Activated CD8-positive, alpha-beta T cell treated with anti-CD3 and anti-CD28 coated beads for 36 hours (primary cell): ENCODE measurements around the gene PRPF19. TPM values are rescaled to one million over a fixed set of nuclear protein-coding genes. Genes with fewer than 3 reads are reported as not detected.

Source experiments
- ATAC-seq: fragments of 200-7000 bp; cut with Tn5 transposase; one replicate; pipeline ENCODE4 v1.10.0; 2021; ENCODE audit warnings: mild to moderate bottlenecking, moderate library complexity
- CTCF ChIA-PET: fragments of 350-600 bp; sonication (Branson Sonifier 250); formaldehyde crosslinking; loops from one replicate; lab custom pipeline; 2021; ENCODE audit warnings: antibody characterized with exemption; lab: Charles Lee
- POLR2A ChIA-PET: fragments of 350-600 bp; sonication (Branson Sonifier 250); formaldehyde crosslinking; loops from one replicate; lab custom pipeline; 2021; ENCODE audit warnings: antibody characterized with exemption; lab: Charles Lee
- DNase-seq: peaks from one replicate; pipeline ENCODE4 v3.0.0-alpha.2; 2020
- H3K27ac Mint-ChIP-seq: one replicate; pipeline ENCODE4 v1.8.0; 2021; ENCODE audit warnings: mild to moderate bottlenecking, mixed read lengths
- H3K27me3 Mint-ChIP-seq: one replicate; pipeline ENCODE4 v1.8.0; 2021; ENCODE audit warnings: mixed read lengths
- H3K36me3 Mint-ChIP-seq: one replicate; pipeline ENCODE4 v1.8.0; 2021; ENCODE audit warnings: low read depth, mixed read lengths
- H3K4me1 Mint-ChIP-seq: one replicate; pipeline ENCODE4 v1.8.0; 2021; ENCODE audit warnings: low read depth, mixed read lengths
- H3K4me3 Mint-ChIP-seq: one replicate; pipeline ENCODE4 v1.8.0; 2021; ENCODE audit warnings: mild to moderate bottlenecking, moderate library complexity, mixed read lengths
- H3K9me3 Mint-ChIP-seq: one replicate; pipeline ENCODE4 v1.8.0; 2021; ENCODE audit warnings: mixed read lengths
- CTCF ChIP-seq: fragments of 200-600 bp; IDR thresholded peaks from one replicate; pipeline ENCODE4 v1.8.0; 2022; ENCODE audit warnings: antibody characterized with exemption, mild to moderate bottlenecking
- intact Hi-C: fragments of 100-400 bp; cut with micrococcal nuclease; formaldehyde crosslinking; loops from one replicate; pipeline ENCODE4 v1.10.0; 2022
- total RNA-seq, 2 experiments: library from RNA; stranded (reverse); gene quantifications; one replicate each; pipeline ENCODE4 v1.2.3, GENCODE V29; 2021

The PRPF19 gene
- total RNA-seq, 2 experiments from 2014 or later = 142 to 150 TPM

GRCh38 chr11:60860943-60861342 is 45.4 kb downstream of the PRPF19 start:
- Mint-ChIP-seq H3K9me3 (no peaks in the 10 kb centered on the region), H3K27me3 (no peaks in the 10 kb centered on the region), H3K4me3 (no peak overlapping the region), H3K36me3 (no peaks in the 10 kb centered on the region), H3K27ac (no peak overlapping the region), H3K4me1 (peaks cover 20% of the 10 kb centered on the region)
- ATAC-seq (no peak), DNase-seq (no peak)
- CTCF ChIA-PET = interaction anchor here (1.9 kb wide), 1 partner anchor 10 kb away, joined by 4 read pairs; no protein-coding TSS in a partner anchor
- POLR2A ChIA-PET = interaction anchor here (1.4 kb wide), 1 partner anchor 11 kb away, joined by 6 read pairs; no protein-coding TSS in a partner anchor
- intact Hi-C loops = no loop called here
- no peak for TF ChIP-seq CTCF

- peaks cover 23% of the 10 kb centered on the region for H3K4me1 Mint-ChIP-seq
- H3K27ac Mint-ChIP-seq = no peak overlapping the region
These were observed 46.7 kb downstream of the PRPF19 start for GRCh38 chr11:60859616-60860250.

GRCh38 chr11:60858731-60859464 is 47.5 kb downstream of the PRPF19 start:
- intact Hi-C loops = no loop called here
- Mint-ChIP-seq H3K4me3 (no peak overlapping the region), H3K4me1 (peaks cover 23% of the 10 kb centered on the region), H3K36me3 (peaks cover under 1% of the 10 kb centered on the region), H3K9me3 (no peaks in the 10 kb centered on the region), H3K27ac (peak overlapping the region; percentile 60), H3K27me3 (no peaks in the 10 kb centered on the region)
- DNase-seq (peak; percentile 30), ATAC-seq (peak; percentile 81)
- POLR2A ChIA-PET = no interaction called here
- CTCF ChIA-PET = interaction anchor here (1.3 kb wide), 1 partner anchor 29 kb away, joined by 4 read pairs; no protein-coding TSS in a partner anchor
- TF ChIP-seq CTCF = no peak

More at GRCh38 chr11:60859616-60860250, 46.7 kb downstream of the PRPF19 start:
- no peaks in the 10 kb centered on the region for H3K9me3 Mint-ChIP-seq
- intact Hi-C loops = no loop called here
- no peaks in the 10 kb centered on the region for H3K36me3 Mint-ChIP-seq
- no peak for DNase-seq
- no peak for ATAC-seq
- H3K27me3 Mint-ChIP-seq = no peaks in the 10 kb centered on the region
- no peak for TF ChIP-seq CTCF
- ChIA-PET POLR2A (interaction anchor here (1.4 kb wide), 1 partner anchor 12 kb away, joined by 6 read pairs; no protein-coding TSS in a partner anchor), CTCF (interaction anchor here (0.6 to 1.9 kb wide), 2 partner anchors 12 to 328 kb away, joined by 3 to 4 read pairs; no protein-coding TSS in a partner anchor)
- H3K4me3 Mint-ChIP-seq = no peak overlapping the region

GRCh38 chr11:60858236-60858635 is 48.1 kb downstream of the PRPF19 start:
- ChIA-PET CTCF (interaction anchor here (1.3 kb wide), 1 partner anchor 29 kb away, joined by 4 read pairs; no protein-coding TSS in a partner anchor), POLR2A (interaction anchor here (1.1 kb wide), 1 partner anchor 16 kb away, joined by 3 read pairs; no protein-coding TSS in a partner anchor)
- no peak for TF ChIP-seq CTCF
- no peaks in the 10 kb centered on the region for H3K9me3 Mint-ChIP-seq
- H3K36me3 Mint-ChIP-seq = peaks cover 4% of the 10 kb centered on the region
- peak overlapping the region; percentile 36 for H3K27ac Mint-ChIP-seq
- H3K27me3 Mint-ChIP-seq = no peaks in the 10 kb centered on the region
- H3K4me3 Mint-ChIP-seq = no peak overlapping the region
- intact Hi-C loops = no loop called here
- DNase-seq (no peak), ATAC-seq (no peak)
- H3K4me1 Mint-ChIP-seq = peaks cover 23% of the 10 kb centered on the region
